Breast epithelium (tissue), 4 donors: Measurements from ENCODE around the gene SFXN2. TPM values are rescaled to one million over a fixed set of nuclear protein-coding genes. Genes with fewer than 3 reads are reported as not detected.

ENCODE experiments used
- DNase-seq, 2 donors: peaks; one replicate each; pipeline ENCODE4 v3.0.0-alpha.2; 2019; ENCODE audit warnings: low spot score in 2 of 2
- H3K27ac ChIP-seq, 2 donors: fragments of 200-600 bp; sonication (generic) in 1 of 2; one replicate each; pipeline ENCODE4 v1.5.1; 2016 to 2019; ENCODE audit warnings: mild to moderate bottlenecking in 1 of 2
- H3K27me3 ChIP-seq, 2 donors: fragments of 200-600 bp; sonication (generic) in 1 of 2; one replicate each; pipeline versions ENCODE4 v1.5.1 to v1.6.0; 2017 to 2019; ENCODE audit warnings: control low read depth in 1 of 2, mild to moderate bottlenecking in 1 of 2
- H3K36me3 ChIP-seq: fragments of 200-600 bp; one replicate; pipeline ENCODE4 v1.5.1; 2019
- H3K4me1 ChIP-seq, 2 donors: fragments of 200-600 bp; sonication (generic); one replicate each; pipeline ENCODE4 v1.5.1; 2016 to 2019; ENCODE audit warnings: control low read depth in 1 of 2
- H3K4me3 ChIP-seq, 3 donors: fragments of 200-600 bp; sonication (generic); 1 replicate in 2 of 3; 2 replicates in 1 of 3; pipeline ENCODE4 v1.5.1; 2016 to 2019; ENCODE audit warnings: mild to moderate bottlenecking in 3 of 3, moderate library complexity in 2 of 3
- H3K9me3 ChIP-seq, 2 donors: fragments of 200-600 bp; sonication (generic) in 1 of 2; one replicate each; pipeline ENCODE4 v1.5.1; 2016 to 2019; ENCODE audit warnings: control low read depth in 1 of 2
- CTCF ChIP-seq, 3 donors: fragments of 450-650 bp; IDR thresholded peaks; one replicate each; pipeline ENCODE4 v1.5.1; 2016 to 2017; ENCODE audit warnings: antibody characterized with exemption in 3 of 3, mild to moderate bottlenecking in 3 of 3, moderate library complexity in 3 of 3
- POLR2A ChIP-seq: fragments of 450-650 bp; IDR thresholded peaks from one replicate; pipeline ENCODE4 v1.6.1; 2016; ENCODE audit warnings: antibody characterized with exemption, mild to moderate bottlenecking, moderate library complexity
- POLR2AphosphoS5 ChIP-seq, 3 donors: sonication (generic); formaldehyde crosslinking; IDR thresholded peaks; one replicate each; pipeline ENCODE4 v1.6.1; 2017; ENCODE audit warnings: antibody characterized with exemption in 3 of 3
- intact Hi-C: fragments of 100-400 bp; cut with DNase I; formaldehyde crosslinking; loops from one replicate; pipeline ENCODE4 v1.15.1; 2023; ENCODE audit warnings: low total_unique reads
- total RNA-seq, 3 donors: library from RNA; depleted of rRNA; stranded (reverse); fragments of >200 nt; gene quantifications; one replicate each; pipeline ENCODE4 v1.1.0, GENCODE V29; 2016

Gene SFXN2
- total RNA-seq, 3 donors from 2014 or later = 3.8 to 10.4 (median 4.9) TPM

- H3K36me3 ChIP-seq = no peaks in the 10 kb centered on the region
- no peak overlapping the region for H3K4me3 ChIP-seq
- no peak overlapping the region for H3K27ac ChIP-seq
- no peak for DNase-seq
- no peaks in the 10 kb centered on the region for H3K4me1 ChIP-seq
- H3K27me3 ChIP-seq = no peaks in the 10 kb centered on the region
- no peaks in the 10 kb centered on the region for H3K9me3 ChIP-seq
- no peak for TF ChIP-seq CTCF (IDR thresholded peaks at IDR 0.05)
- TF ChIP-seq POLR2A = no peak
- no peak for TF ChIP-seq POLR2AphosphoS5 (IDR thresholded peaks at IDR 0.05)
- intact Hi-C loops = loop anchor here (10.0 kb wide), 1 partner anchor 184 kb away; no protein-coding TSS in a partner anchor
Measured at GRCh38 chr10:102720337-102720736, 5.9 kb downstream of the SFXN2 start.

GRCh38 chr10:102720775-102721301 is 6.4 kb downstream of the SFXN2 start:
- no peak overlapping the region for H3K27ac ChIP-seq
- no peaks in the 10 kb centered on the region for H3K36me3 ChIP-seq
- no peaks in the 10 kb centered on the region for H3K4me1 ChIP-seq
- H3K27me3 ChIP-seq = no peaks in the 10 kb centered on the region
- intact Hi-C loops = loop anchor here (10.0 kb wide), 1 partner anchor 184 kb away; no protein-coding TSS in a partner anchor
- no peak for TF ChIP-seq POLR2AphosphoS5 (IDR thresholded peaks at IDR 0.05)
- TF ChIP-seq POLR2A = no peak
- no peak for TF ChIP-seq CTCF (IDR thresholded peaks at IDR 0.05)
- DNase-seq = no peak
- no peaks in the 10 kb centered on the region for H3K9me3 ChIP-seq
- no peak overlapping the region for H3K4me3 ChIP-seq

- Histone ChIP-seq H3K4me3 (no peak overlapping the region), H3K27ac (no peak overlapping the region), H3K9me3 (no peaks in the 10 kb centered on the region), H3K27me3 (no peaks in the 10 kb centered on the region), H3K4me1 (no peaks in the 10 kb centered on the region), H3K36me3 (no peaks in the 10 kb centered on the region)
- DNase-seq = no peak
- intact Hi-C loops = loop anchor here (10.0 kb wide), 1 partner anchor 183 kb away; no protein-coding TSS in a partner anchor
- TF ChIP-seq CTCF (IDR thresholded peaks at IDR 0.05) (no peak), POLR2AphosphoS5 (IDR thresholded peaks at IDR 0.05) (no peak), POLR2A (no peak)
Measured at GRCh38 chr10:102721954-102722353, 7.5 kb downstream of the SFXN2 start.

GRCh38 chr10:102723989-102724388 is 9.6 kb downstream of the SFXN2 start:
- H3K9me3 ChIP-seq = no peaks in the 10 kb centered on the region
- intact Hi-C loops = loop anchor here (10.0 kb wide), 1 partner anchor 181 kb away; no protein-coding TSS in a partner anchor
- H3K4me3 ChIP-seq = no peak overlapping the region

More at GRCh38 chr10:102723989-102724388, 9.6 kb downstream of the SFXN2 start:
- Histone ChIP-seq H3K4me1 (no peaks in the 10 kb centered on the region), H3K36me3 (no peaks in the 10 kb centered on the region), H3K27ac (no peak overlapping the region), H3K27me3 (no peaks in the 10 kb centered on the region)
- TF ChIP-seq POLR2A = no peak
- TF ChIP-seq POLR2AphosphoS5 (IDR thresholded peaks at IDR 0.05) = no peak
- TF ChIP-seq CTCF (IDR thresholded peaks at IDR 0.05) = no peak
- no peak for DNase-seq
